Ascending aorta (tissue), 2 donors: ENCODE data around the gene COL5A3. TPM values are rescaled to one million over a fixed set of nuclear protein-coding genes. Genes with fewer than 3 reads are reported as not detected.

Experiments used
- DNase-seq, 2 donors: peaks; one replicate each; pipeline ENCODE4 v3.0.0-alpha.2; 2019; ENCODE audit warnings: low spot score in 2 of 2
- H3K27ac ChIP-seq, 2 donors: fragments of 200-600 bp; sonication (generic); one replicate each; pipeline ENCODE4 v1.5.1; 2016 to 2017; ENCODE audit warnings: mild to moderate bottlenecking in 1 of 2
- H3K27me3 ChIP-seq: fragments of 200-600 bp; sonication (generic); one replicate; pipeline ENCODE4 v1.5.1; 2017
- H3K36me3 ChIP-seq, 2 donors: fragments of 200-600 bp; sonication (generic); one replicate each; pipeline ENCODE4 v1.5.1; 2016
- H3K4me1 ChIP-seq, 2 donors: fragments of 200-600 bp; sonication (generic); one replicate each; pipeline ENCODE4 v1.5.1; 2016 to 2017; ENCODE audit warnings: mild to moderate bottlenecking in 1 of 2
- H3K4me3 ChIP-seq, 2 donors: fragments of 200-600 bp; sonication (generic); one replicate each; pipeline ENCODE4 v1.5.1; 2016 to 2017; ENCODE audit warnings: mild to moderate bottlenecking in 1 of 2
- H3K9me3 ChIP-seq, 2 donors: fragments of 200-600 bp; sonication (generic); one replicate each; pipeline ENCODE4 v1.5.1; 2016
- CTCF ChIP-seq, 3 experiments: fragments of 200-600 bp in 2 of 3; fragments of 450-650 bp in 1 of 3; sonication (generic) in 2 of 3; IDR thresholded peaks; one replicate each; pipeline ENCODE4 v1.5.1; 2016 to 2019; ENCODE audit warnings: antibody characterized with exemption in 3 of 3, mild to moderate bottlenecking in 1 of 3, moderate library complexity in 1 of 3
- intact Hi-C: fragments of 100-400 bp; cut with DNase I; formaldehyde crosslinking; loops from one replicate; pipeline ENCODE4 v1.15.1; 2023
- total RNA-seq: library from RNA; depleted of rRNA; stranded (reverse); fragments of >200 nt; gene quantifications from one replicate; pipeline ENCODE4 v1.1.0, GENCODE V29; 2016

Gene COL5A3
- total RNA-seq, 1 donor from 2014 or later, result 13.6 TPM

DNA sequence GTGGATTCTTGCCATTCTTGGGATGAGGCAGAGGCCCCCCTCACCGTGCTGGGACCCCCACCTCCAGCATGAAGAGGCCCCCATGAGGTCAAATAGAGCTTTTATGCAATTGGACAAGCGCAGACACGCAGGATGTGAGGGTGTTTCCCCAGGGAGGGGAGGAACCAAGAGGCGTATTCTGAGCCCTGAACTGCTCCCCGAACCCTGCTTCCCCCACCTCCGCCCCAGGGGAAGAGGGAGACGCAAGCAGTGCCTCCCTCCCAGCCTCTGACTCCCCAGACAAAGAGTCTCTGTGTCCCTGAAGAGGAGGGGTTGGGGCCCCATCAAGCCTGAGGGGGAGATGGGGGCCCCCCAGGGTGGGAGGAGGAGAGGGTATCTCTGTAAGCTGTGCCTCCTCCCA is 1.7 kb upstream of the COL5A3 start:
- Histone ChIP-seq H3K27ac (no peak overlapping the region), H3K36me3 (no peaks in the 10 kb centered on the region), H3K27me3 (no peaks in the 10 kb centered on the region), H3K4me3 (no peak overlapping the region), H3K4me1 (peaks cover 8 to 30% of the 10 kb centered on the region in 2 donors), H3K9me3 (no peaks in the 10 kb centered on the region)
- no peak for DNase-seq
- intact Hi-C loops, result no loop called here
- no peak for TF ChIP-seq CTCF (IDR thresholded peaks at IDR 0.05)

GRCh38 chr19:10010939-10011338 is 635 bp upstream of the COL5A3 start:
- Histone ChIP-seq H3K9me3 (no peaks in the 10 kb centered on the region), H3K4me1 (peaks cover 10 to 32% of the 10 kb centered on the region in 2 donors), H3K27me3 (no peaks in the 10 kb centered on the region), H3K27ac (no peak overlapping the region), H3K4me3 (peak overlapping the region in 1 of 2 donors; percentile 47), H3K36me3 (no peaks in the 10 kb centered on the region)
- intact Hi-C loops, result no loop called here
- no peak for TF ChIP-seq CTCF (IDR thresholded peaks at IDR 0.05)
- no peak for DNase-seq

- DNase-seq, result no peak
- TF ChIP-seq CTCF (IDR thresholded peaks at IDR 0.05), result no peak
- Histone ChIP-seq H3K4me3 (peak overlapping the region; percentile 47 to 60), H3K27ac (no peak overlapping the region), H3K9me3 (no peaks in the 10 kb centered on the region), H3K27me3 (no peaks in the 10 kb centered on the region), H3K36me3 (no peaks in the 10 kb centered on the region), H3K4me1 (peaks cover 11 to 36% of the 10 kb centered on the region in 2 donors)
- intact Hi-C loops, result no loop called here
Observed at GRCh38 chr19:10009714-10010224, 535 bp downstream of the COL5A3 start.

DNA sequence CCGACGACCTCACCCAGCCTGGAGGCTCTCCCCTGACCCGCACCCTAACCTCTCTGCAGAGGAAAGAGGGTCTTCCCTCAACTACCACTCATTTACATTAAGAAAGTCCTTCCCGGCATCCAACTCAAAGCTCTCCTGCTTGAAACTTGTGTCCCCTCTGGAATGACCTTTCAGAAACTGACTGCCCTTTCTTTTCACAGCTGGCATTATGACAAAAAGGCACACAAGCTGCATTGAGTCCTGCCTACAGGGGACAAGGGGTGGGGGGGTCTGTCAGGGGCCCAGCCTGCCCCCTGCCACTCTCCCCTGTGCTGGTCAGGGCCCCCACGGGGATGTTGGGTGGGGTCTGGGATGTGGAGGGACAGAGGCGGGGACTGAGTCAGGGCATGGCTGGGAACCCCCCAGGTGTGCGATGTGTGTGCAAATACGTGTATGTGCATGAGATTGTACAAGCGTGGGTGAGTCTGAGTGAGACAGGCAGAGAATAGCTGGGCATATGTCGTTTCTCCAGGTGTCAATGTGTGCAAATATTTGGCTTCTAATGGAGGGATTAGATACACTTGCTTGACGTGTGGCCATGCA is 2.0 kb downstream of the COL5A3 start:
- TF ChIP-seq CTCF (IDR thresholded peaks at IDR 0.05), result no peak
- DNase-seq, result no peak
- peaks cover 11 to 36% of the 10 kb centered on the region in 2 donors for H3K4me1 ChIP-seq
- H3K4me3 ChIP-seq, result no peak overlapping the region
- H3K36me3 ChIP-seq, result no peaks in the 10 kb centered on the region
- no peaks in the 10 kb centered on the region for H3K9me3 ChIP-seq
- intact Hi-C loops, result no loop called here
- H3K27ac ChIP-seq, result peak overlapping the region; percentile 60 to 79
- no peaks in the 10 kb centered on the region for H3K27me3 ChIP-seq

DNA sequence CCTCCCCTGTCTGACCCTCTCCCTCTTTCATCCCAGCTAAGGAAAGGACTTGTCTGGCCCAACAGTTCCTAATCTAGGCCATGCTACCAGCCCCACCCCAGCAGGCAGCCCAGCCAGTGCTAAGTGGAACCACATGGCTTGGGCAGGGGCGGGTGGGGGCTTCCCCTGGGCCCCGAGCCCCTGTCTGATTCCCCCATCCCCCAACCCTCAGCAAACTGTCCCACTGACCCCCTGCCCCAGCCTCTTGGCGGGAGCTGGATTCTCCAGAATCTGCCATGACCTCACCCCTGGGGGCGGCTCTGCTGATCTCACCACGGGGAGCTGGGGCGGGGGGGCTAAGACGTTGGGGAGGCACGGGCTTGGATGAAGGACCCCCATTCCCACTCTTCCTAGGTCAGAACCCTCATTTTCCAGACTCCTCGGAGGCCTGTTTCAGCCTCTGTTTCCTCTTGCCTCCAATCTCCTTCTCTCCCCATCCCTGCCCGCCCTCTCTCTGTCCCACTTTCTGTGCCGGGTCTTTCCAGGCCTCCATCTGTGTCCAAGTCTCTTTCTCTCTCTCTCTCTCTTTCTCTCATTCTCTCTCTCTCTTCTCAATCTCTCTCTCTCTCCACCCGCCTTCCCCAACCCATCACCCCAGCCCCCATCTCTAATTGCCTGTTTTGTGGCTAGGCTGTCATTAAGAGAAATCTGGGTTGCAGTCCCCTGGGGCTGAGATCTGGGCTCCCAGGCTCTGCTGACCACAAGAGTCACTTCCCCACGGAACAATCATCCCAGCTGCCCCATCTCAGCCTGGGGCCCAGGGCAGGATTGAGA is 2.7 kb downstream of the COL5A3 start:
- no peaks in the 10 kb centered on the region for H3K9me3 ChIP-seq
- intact Hi-C loops, result no loop called here
- H3K4me3 ChIP-seq, result no peak overlapping the region
- no peaks in the 10 kb centered on the region for H3K36me3 ChIP-seq
- H3K27me3 ChIP-seq, result no peaks in the 10 kb centered on the region
- DNase-seq, result no peak
- peak overlapping the region; percentile 60 to 79 for H3K27ac ChIP-seq
- no peak for TF ChIP-seq CTCF (IDR thresholded peaks at IDR 0.05)
- peaks cover 11 to 36% of the 10 kb centered on the region in 2 donors for H3K4me1 ChIP-seq
